Measurements from ENCODE around the gene NEU3. TPM values are rescaled to one million over a fixed set of nuclear protein-coding genes. Genes with fewer than 3 reads are reported as not detected.

Gene NEU3
- total and polyA plus RNA-seq, 2 of the 4 experiments (the other 2 are of a cell fraction): 5.5 to 10.6 TPM

GRCh38 chr11:74978041-74978440, 10.7 kb upstream of the NEU3 start:
- H3K4me1 ChIP-seq (ENCODE audit: control insufficient read depth, insufficient read depth, low read length): no peaks in the 10 kb centered on the region
- CTCF ChIA-PET: no interaction called here
- no peak overlapping the region for H3K4ac ChIP-seq (ENCODE audit: low read depth, low read length)
- no peak overlapping the region for H3K14ac ChIP-seq (replicated peaks; ENCODE audit: low read depth, low read length)
- H4K20me1 ChIP-seq (ENCODE audit: insufficient read depth, low read length): no peaks in the 10 kb centered on the region
- no peak overlapping the region for H2BK15ac ChIP-seq (ENCODE audit: low read depth, low read length)
- H4K5ac ChIP-seq (ENCODE audit: low read depth, low read length): no peak overlapping the region
- H2BK5ac ChIP-seq (ENCODE audit: low read depth, low read length, poor library complexity, severe bottlenecking): no peak overlapping the region
- no peak overlapping the region for H3K27ac ChIP-seq (ENCODE audit: insufficient read depth, low read length)
- H3K56ac ChIP-seq (ENCODE audit: extremely low read depth, insufficient read depth, low read length): no peak overlapping the region
- POLR2A ChIA-PET (ENCODE audit: unreplicated experiment): no interaction called here
- H3K4me2 ChIP-seq (ENCODE audit: low read depth, low read length): no peak overlapping the region
- H3K9me1 ChIP-seq (ENCODE audit: insufficient read depth, low read length): 0 out of 2 replicates have a peak, but pooled peaks cover under 1% of the 10 kb centered on the region
- no peak overlapping the region for H2BK120ac ChIP-seq (ENCODE audit: low read depth, low read length)
- no TSS peak for BruUV-seq (replicated peaks)
- H3K18ac ChIP-seq (ENCODE audit: low read depth, low read length): no peak overlapping the region
- DNase-seq (no peak), ATAC-seq (ENCODE audit: low read depth) (no peak)
- WGBS, 2 experiments (ENCODE audit: extremely low coverage in 2 of 2, insufficient read length in 1 of 2): 100% methylated on average over 2 of the region's 4 CpGs; no CpG with 5 or more reads in 1 of the 2 experiments
- H2AK5ac ChIP-seq (ENCODE audit: low read depth, low read length): no peak overlapping the region
- no peaks in the 10 kb centered on the region for H3K9me3 ChIP-seq (ENCODE audit: control insufficient read depth, insufficient read depth, low read length)
- no peak overlapping the region for H3K9ac ChIP-seq (ENCODE audit: low read depth, low read length)
- no peak overlapping the region for H3K23ac ChIP-seq (ENCODE audit: low read depth, low read length)
- no peak overlapping the region for H3K4me3 ChIP-seq (ENCODE audit: insufficient read depth, low read depth, low read length)
- no peak overlapping the region for H4K8ac ChIP-seq (ENCODE audit: low read depth in 2 of 2, low read length in 2 of 2)
- H3K27me3 ChIP-seq (ENCODE audit: control insufficient read depth, insufficient read depth, low read length): no peaks in the 10 kb centered on the region
- no peak overlapping the region for H2BK20ac ChIP-seq (ENCODE audit: low read depth, low read length)
- intact Hi-C loops (cut with micrococcal nuclease): no loop called here
- H4K91ac ChIP-seq (ENCODE audit: insufficient read depth, low read depth, low read length): no peak overlapping the region
- peaks cover 12% of the 10 kb centered on the region for H3K36me3 ChIP-seq (ENCODE audit: control insufficient read depth, insufficient read depth, low read length)
- dilution Hi-C loops (cut with HindIII; ENCODE audit: low sequenced_read_pairs, unreplicated experiment): no loop called here
- H3K79me1 ChIP-seq (ENCODE audit: low read depth in 1 of 2, low read length in 2 of 2): peaks cover 11 to 22% of the 10 kb centered on the region in 2 experiments
- H2AFZ ChIP-seq (replicated peaks; ENCODE audit: low read length, poor library complexity): no peak overlapping the region
- in situ Hi-C loops (cut with MboI; ENCODE audit: low sequenced_read_pairs): no loop called here
- TF ChIP-seq MXI1 (IDR thresholded peaks at IDR 0.05; ENCODE audit: borderline replicate concordance, low read depth, low read length): no peak
- TF ChIP-seq USF2 (IDR thresholded peaks at IDR 0.05; ENCODE audit: low read depth, low read length): no peak
- H2AK9ac ChIP-seq (replicated peaks; ENCODE audit: low read depth, low read length, poor library complexity): no peak overlapping the region
